Stimulated activated CD4-positive, alpha-beta T cell treated with anti-CD3 and anti-CD28 coated beads, Interleukin-1b, Interleukin-23, amount 100 ng/mL, for 1 hour (primary cell): ENCODE measurements around the gene FBN3.

ENCODE experiments used
- DNase-seq, 2 donors: peaks; one replicate each; pipeline ENCODE4 v3.0.0-alpha.2; 2020; ENCODE audit warnings: low read depth in 2 of 2

FBN3 gene

DNA sequence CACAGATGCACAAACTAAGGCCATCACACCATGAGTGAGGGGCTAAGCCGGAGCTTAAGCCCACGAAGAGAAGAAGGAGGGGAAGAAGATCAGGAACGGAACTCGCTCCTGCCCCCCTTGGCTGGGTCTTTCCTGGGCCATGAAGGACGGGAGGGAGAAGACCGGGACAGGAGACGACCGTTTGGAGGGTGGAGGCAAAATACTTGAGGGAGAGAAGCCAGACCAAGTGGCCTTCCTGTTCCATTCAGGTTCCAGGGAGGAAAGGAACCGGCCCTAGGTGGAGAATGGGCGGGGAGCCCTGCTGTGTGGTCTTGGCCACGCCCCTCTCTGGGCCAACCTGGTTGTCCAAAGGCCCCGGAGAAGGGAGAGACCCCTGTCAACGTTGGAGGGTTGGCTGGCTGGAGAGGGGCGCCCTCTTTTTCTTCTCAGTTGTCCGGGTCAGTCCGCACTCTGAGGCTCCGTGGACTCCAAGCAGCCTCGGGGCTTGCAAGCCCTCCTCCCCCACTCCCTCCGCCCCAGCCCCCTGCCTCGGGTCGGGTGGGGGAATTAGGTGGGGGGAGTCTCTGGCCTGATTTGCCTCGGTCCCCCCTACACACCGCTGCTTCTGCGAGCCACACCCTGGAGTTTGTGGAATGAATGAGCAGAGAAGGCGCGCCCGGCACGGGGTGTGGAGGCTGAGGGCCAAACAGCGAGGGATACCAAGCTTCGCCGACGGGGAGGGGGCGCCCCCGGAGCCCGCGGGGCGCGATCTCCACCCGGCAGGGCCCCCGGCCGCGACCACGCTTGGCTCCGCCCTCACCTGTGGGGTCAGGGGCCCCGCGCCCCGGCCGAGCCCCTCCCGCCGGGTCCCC, 757 bp downstream of the FBN3 start:
- DNase-seq = no peak

DNA sequence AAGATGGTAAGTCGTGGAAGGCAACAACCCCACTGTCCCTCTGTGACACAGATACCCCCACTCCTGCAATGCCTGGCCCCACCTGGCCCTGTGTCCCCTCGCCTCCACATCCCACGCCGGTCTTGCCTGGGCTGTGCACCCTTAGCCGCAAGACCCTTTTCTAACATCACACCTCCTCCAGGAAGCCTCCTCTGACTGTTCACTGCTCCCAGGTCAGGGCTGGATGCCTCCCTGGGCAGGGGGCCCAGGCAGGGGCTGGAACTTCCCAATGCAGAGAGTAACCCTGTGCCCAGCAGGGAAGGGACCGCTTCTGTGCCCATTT, 1.3 kb downstream of the FBN3 start:
- DNase-seq = no peak

DNA sequence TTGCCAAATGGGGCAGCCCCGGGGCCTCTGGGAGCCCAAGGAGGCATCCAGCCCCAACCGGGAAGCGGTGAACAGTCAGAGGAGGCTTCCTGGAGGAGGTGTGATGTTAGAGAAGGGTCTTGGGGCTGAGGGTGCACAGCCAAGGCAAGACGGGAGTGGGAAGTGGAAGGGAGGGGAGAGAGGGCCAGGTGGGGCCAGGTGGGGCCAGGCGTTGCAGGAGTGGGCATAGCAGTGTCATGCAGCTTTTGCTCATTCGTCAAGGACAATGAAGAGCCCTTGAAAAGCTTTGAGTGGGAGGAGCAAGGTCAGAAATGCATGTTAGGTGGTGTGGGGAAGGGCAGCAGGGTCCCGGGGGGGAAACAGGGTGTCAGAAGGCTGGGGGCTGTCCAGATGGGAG, 1.8 kb downstream of the FBN3 start:
- DNase-seq = no peak

DNA sequence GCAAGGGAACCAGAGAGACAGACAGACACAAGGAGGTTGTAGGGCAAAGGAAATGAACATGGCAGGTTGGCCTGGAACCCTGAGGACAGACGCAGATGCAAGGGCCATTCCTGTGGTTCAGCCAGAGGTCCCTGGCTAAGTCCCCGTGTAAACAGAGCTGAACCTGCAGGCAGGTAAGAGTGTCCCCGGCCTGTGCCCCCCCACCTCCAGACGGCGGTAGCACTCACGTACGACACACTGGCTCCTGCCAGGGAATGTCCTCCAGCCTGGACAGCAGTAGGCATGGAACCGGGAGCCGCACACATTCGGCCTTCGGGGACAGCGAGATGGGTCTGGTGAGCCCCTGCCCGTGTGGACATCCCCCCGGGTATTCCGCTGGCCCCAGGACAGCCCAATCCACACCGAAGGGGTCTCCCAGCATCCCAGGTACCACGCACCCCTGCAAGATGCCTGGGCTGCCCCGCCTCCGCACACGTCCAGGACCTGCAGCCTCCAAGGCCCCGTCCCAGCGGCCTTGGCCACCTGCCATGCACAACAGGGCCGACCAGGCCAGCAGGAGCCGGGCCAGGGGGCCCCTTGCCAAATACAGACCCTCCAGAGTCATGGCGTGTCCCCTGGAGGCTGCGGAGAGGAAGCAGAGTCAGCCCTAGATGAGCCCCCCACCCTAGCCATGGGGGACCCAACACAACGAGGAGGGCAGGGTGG, 2.4 kb downstream of the FBN3 start:
- DNase-seq = no peak

- no peak for DNase-seq
Measured at GRCh38 chr19:8144273-8144995, 5.0 kb downstream of the FBN3 start.

DNA sequence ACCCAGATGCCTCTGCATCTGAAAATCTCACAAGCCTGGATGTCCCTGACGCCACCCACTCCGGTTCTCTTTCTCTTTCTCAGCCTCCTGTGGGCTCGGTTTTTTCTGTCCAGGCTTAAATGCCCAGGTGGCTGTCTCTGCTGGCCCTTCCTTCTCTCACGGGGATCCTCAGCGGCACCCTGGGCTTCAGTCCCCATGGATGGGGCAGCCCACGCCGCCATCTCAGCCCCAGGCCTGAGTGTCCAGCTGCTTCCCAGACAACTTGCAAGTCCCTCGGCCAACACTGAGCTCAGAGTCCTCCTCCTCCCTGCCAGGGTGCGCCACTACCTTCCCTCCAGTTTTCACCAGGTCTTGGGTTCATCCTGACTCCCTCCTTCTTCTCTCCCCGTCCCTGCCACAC, 6.4 kb downstream of the FBN3 start:
- no peak for DNase-seq

DNA sequence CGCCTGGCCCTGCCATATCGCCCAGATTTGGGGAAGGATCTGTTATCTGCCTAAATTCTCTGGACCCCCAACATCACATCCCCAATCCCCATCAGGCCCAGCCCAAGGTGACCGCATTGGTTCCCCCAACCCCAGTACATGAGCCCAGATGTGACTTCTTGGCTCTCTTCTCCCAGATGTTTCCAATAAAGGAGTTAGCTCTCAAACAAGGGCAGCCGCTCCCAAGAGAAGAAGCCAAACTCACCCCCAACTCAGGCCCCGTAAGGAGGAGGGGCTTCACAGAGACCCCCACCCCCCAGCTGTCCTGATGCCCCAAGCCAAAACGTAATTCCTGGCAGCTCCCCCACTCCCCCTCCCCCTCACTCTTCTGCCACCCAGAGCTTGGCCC, 6.9 kb downstream of the FBN3 start:
- no peak for DNase-seq

DNA sequence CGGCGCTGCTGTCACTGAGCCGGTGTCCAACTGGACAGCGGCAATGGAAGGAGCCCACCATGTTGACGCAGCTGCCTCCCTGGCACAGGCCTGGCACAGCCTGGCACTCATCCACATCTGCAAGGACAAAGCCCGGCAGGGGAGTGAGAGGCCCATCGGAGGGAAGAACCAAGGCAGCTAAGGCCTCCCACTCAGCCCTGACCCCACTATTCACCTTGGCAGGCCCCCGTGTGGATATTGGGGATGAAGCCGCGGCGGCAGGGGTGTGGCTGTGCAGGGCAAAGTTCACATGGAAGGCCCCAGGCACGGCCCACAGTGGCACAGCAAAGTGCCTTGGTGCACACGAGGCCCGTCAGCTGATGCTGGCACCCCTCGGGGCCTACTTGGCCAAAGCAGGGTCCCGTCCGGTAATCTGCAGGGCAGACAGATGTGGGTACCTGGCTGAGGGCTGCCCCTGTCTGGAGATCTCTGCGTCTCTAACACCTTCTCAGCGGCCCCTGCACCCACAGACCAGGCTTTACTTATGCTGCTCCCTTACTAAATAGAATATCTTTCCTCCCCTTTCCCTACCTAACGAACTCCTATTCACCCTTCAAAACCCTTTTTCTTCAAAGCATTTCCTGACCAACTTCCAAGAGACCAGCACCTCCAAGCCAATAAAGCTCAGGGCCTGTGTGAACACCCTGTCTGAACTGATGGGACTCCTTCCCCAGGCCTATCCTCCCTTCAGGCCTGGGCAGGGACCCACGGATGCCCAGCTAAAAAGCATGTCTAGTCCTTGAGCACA, 7.5 kb downstream of the FBN3 start:
- DNase-seq = no peak

DNA sequence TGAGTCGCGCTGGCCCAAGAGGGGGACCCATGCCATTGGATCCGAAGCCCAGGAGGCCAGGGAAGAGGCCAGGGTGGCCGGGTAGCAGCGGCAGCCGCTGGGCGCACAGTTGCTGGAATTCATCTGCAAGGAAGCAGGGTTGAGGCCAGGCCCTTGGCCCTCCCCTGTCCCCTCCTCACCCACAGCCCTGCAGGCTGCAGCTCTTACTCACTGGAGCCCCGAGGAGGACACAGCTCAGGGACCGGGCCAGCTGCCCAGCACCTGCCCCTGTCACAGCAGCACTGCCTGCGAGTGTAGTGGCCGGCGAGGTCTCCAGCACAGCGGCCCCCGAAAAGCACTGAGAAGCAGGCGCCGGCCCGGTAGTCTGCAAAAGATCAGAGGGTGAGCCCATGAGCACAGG, 11.2 kb downstream of the FBN3 start:
- no peak for DNase-seq

DNA sequence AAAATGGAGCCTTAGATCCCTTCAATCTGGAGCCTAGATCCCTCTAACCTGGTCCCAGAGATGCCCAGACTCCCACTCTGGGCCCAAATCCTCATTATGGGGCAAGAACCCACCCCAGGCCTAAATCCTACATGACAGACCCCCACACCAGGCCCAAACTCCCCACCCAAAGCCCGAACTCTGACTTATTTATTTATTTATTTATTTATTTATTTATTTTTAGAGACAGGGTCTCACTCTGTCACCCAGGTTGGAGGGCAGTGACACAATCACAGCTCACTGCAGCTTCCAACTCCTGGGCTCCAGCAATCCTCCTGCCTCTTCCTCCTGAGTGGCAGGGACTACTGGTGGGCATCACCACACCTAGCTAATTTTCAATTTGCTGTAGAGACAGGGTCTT, 12.0 kb downstream of the FBN3 start:
- no peak for DNase-seq

DNA sequence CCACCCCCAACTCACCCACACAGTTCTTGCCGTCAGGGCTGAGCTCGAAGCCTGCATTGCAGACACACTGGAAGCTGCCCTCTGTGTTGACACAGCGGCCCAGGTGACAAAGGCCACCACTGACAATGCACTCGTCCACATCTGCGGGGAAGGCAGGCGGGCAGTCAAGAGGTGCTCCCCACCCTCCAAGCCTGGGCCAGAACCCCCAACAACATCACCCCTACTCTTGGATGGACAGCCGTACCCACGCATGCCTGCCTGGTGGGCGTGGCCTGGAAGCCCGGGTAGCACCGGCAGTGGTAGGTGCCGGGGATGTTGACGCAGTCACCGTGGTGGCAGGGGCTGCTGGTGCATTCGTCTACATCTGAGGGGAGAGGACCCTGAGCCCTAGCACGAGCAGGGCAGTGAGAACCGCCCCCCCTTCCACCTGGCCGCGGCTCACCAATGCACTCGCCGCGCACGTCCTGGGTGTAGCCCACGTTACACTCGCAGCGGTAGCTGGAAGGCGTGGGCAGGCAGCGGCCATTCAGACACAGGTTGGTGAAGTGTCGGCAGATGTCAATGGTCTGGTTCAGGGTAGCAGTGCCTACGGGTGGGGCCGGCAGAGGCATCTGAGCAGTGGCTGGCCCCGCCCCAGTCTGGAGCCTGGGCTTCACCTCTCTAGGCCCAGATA, 13.3 kb downstream of the FBN3 start:
- DNase-seq = no peak

GRCh38 chr19:8132858-8133458, 16.4 kb downstream of the FBN3 start:
- DNase-seq = no peak

GRCh38 chr19:8131517-8131916, 17.9 kb downstream of the FBN3 start:
- no peak for DNase-seq

- DNase-seq = no peak
Measured at GRCh38 chr19:8129061-8129618, 20.3 kb downstream of the FBN3 start.

DNA sequence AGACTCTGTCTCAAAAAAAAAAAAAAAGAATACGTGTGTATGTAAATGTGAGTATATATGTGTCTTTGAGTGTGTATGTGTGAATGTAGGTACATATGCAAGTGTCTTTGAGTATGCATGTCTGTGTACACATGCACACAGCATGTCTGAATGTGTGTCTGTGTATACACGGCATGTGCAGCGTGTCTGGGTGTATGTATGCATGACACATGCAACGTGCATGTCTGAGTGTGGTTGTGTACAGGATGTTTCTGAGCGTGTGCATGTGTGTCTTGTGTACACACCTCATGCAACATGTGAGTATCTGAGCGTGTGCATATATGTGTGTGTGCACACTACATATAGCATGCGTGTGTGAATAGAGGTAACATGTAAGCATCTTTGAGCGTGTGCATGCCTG, 20.8 kb downstream of the FBN3 start:
- no peak for DNase-seq

GRCh38 chr19:8127311-8127710, 22.1 kb downstream of the FBN3 start:
- DNase-seq = no peak

DNA sequence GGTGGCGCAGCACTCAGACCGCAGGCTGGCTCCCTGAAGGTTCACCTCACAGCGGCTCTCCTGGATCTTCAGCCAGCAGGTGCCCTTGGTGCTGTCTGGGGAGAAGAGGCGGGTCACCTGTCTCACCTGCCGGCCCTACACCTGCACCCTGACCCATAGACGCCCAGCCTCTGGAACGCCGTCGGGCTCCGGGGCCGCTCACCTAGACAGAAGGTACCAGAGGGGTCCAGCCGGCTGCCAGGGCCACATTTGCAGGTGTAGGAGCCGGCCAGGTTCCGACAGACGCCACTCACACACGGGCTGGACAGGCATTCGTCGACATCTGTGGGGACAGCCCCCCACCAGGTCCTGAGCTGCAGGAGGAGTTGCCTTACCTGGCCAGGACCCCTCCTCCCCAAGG, 22.9 kb downstream of the FBN3 start:
- no peak for DNase-seq

DNA sequence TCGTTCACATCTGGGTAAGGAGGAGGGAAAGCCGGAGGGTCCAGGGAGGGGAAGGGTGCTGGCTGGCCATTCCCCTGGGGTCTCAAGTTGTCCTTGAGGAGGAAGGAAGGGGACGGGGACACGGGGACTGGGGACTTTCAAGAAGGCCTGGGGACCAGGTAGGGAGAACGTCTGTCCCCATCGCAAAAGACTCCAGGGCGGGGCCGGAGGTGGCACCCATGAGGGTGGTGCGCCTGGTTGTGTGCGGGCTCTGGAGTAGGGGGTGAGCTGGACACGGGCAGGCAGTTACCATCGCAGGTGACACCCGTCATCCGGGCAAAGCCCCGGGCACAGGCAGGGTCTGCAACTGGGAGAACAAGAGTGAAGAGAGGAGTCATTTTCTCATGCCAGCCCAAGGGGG, 23.4 kb downstream of the FBN3 start:
- no peak for DNase-seq

GRCh38 chr19:8123683-8124082, 25.7 kb downstream of the FBN3 start:
- DNase-seq = no peak

GRCh38 chr19:8120636-8121480, 28.5 kb downstream of the FBN3 start:
- no peak for DNase-seq
